Chondrocyte (in vitro differentiated cells): ENCODE measurements around the gene ACAD10. TPM values are rescaled to one million over a fixed set of nuclear protein-coding genes. Genes with fewer than 3 reads are reported as not detected.
"Not testable (repeated sequence)": the region's sequence is repeated elsewhere in the genome, so short reads cannot be mapped to it uniquely, and the experiment has no call there.

Experiments
- DNase-seq: peaks from one replicate; pipeline ENCODE4 v3.0.0; 2021; ENCODE audit warnings: mixed read lengths, low spot score
- H3K27ac Mint-ChIP-seq: one replicate; pipeline ENCODE4 v1.8.0; 2021; ENCODE audit warnings: mild to moderate bottlenecking, moderate library complexity, mixed read lengths; ENCODE audit not compliant: unreplicated experiment
- H3K27me3 Mint-ChIP-seq: 2 replicates; pipeline ENCODE4 v1.8.0; 2021; ENCODE audit warnings: low read depth, mixed read lengths
- H3K36me3 Mint-ChIP-seq: 2 replicates; pipeline ENCODE4 v1.8.0; 2021; ENCODE audit warnings: low read depth, mixed read lengths
- H3K4me1 Mint-ChIP-seq: 2 replicates; pipeline ENCODE4 v1.8.0; 2021; ENCODE audit warnings: low read depth, mild to moderate bottlenecking, mixed read lengths
- H3K4me3 Mint-ChIP-seq: one replicate; pipeline ENCODE4 v1.8.0; 2021; ENCODE audit warnings: mild to moderate bottlenecking, moderate library complexity, mixed read lengths; ENCODE audit not compliant: unreplicated experiment
- H3K9me3 Mint-ChIP-seq: 2 replicates; pipeline ENCODE4 v1.8.0; 2021; ENCODE audit warnings: low read depth, mixed read lengths
- total RNA-seq: library from RNA; stranded (reverse); gene quantifications from 3 replicates; pipeline ENCODE4 v1.2.1, GENCODE V29; 2021
- TF ChIP-seq, protein P1 (sequence below): fragments of 200-600 bp; sonication (generic); IDR thresholded peaks from 2 replicates; pipeline ENCODE4 v1.5.0; 2021; ENCODE audit warnings: antibody characterized with exemption, mild to moderate bottlenecking, moderate library complexity

ACAD10 gene
- total RNA-seq, 1 donor from 2014 or later, result 13.0 TPM

GRCh38 chr12:111699962-111700361 lies 14.1 kb downstream of the ACAD10 start:
- no peaks in the 10 kb centered on the region for H3K4me1 Mint-ChIP-seq
- TF ChIP-seq, protein P1, sequence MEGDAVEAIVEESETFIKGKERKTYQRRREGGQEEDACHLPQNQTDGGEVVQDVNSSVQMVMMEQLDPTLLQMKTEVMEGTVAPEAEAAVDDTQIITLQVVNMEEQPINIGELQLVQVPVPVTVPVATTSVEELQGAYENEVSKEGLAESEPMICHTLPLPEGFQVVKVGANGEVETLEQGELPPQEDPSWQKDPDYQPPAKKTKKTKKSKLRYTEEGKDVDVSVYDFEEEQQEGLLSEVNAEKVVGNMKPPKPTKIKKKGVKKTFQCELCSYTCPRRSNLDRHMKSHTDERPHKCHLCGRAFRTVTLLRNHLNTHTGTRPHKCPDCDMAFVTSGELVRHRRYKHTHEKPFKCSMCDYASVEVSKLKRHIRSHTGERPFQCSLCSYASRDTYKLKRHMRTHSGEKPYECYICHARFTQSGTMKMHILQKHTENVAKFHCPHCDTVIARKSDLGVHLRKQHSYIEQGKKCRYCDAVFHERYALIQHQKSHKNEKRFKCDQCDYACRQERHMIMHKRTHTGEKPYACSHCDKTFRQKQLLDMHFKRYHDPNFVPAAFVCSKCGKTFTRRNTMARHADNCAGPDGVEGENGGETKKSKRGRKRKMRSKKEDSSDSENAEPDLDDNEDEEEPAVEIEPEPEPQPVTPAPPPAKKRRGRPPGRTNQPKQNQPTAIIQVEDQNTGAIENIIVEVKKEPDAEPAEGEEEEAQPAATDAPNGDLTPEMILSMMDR, result no peak
- H3K9me3 Mint-ChIP-seq, result no peaks in the 10 kb centered on the region
- no peaks in the 10 kb centered on the region for H3K27me3 Mint-ChIP-seq
- H3K27ac Mint-ChIP-seq, result no peak overlapping the region
- no peak for DNase-seq
- peaks cover 5% of the 10 kb centered on the region for H3K36me3 Mint-ChIP-seq
- no peak overlapping the region for H3K4me3 Mint-ChIP-seq

GRCh38 chr12:111705672-111706071 lies 19.8 kb downstream of the ACAD10 start:
- Mint-ChIP-seq H3K4me1 (no peaks in the 10 kb centered on the region), H3K36me3 (peaks cover 18% of the 10 kb centered on the region), H3K4me3 (no peak overlapping the region), H3K27ac (no peak overlapping the region), H3K27me3 (no peaks in the 10 kb centered on the region), H3K9me3 (no peaks in the 10 kb centered on the region)
- TF ChIP-seq, protein P1, result no peak
- no peak for DNase-seq

GRCh38 chr12:111706145-111706544 lies 20.3 kb downstream of the ACAD10 start:
- no peaks in the 10 kb centered on the region for H3K9me3 Mint-ChIP-seq
- H3K27ac Mint-ChIP-seq, result no peak overlapping the region

DNA sequence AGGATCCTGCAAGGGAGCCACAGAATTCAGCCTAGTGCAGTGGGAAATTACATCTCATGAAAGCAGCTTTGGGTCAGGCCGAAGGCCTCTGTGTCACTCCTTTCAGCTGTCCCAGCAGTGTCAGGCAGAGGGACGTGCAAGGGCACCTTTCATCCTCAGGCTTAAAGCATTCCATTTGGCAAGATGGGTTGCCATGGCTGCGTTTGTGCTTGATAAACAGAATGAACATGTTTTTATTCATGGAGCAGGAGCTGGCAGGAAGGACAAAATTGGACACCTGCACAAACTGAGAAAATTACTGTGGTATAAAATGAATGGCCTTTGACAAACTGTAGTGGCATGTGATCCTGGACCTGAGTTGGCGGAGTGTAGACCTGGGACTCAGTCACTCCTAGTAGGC lies 29.4 kb downstream of the ACAD10 start:
- Mint-ChIP-seq H3K27ac (no peak overlapping the region), H3K9me3 (no peaks in the 10 kb centered on the region), H3K27me3 (no peaks in the 10 kb centered on the region), H3K36me3 (peaks cover 12% of the 10 kb centered on the region), H3K4me3 (no peak overlapping the region), H3K4me1 (no peaks in the 10 kb centered on the region)
- DNase-seq, result no peak
- TF ChIP-seq, protein P1, result no peak

More at GRCh38 chr12:111706145-111706544, 20.3 kb downstream of the ACAD10 start:
- Mint-ChIP-seq H3K27me3 (no peaks in the 10 kb centered on the region), H3K4me3 (no peak overlapping the region), H3K4me1 (no peaks in the 10 kb centered on the region), H3K36me3 (peaks cover 20% of the 10 kb centered on the region)
- TF ChIP-seq, protein P1, result no peak
- DNase-seq, result no peak

DNA sequence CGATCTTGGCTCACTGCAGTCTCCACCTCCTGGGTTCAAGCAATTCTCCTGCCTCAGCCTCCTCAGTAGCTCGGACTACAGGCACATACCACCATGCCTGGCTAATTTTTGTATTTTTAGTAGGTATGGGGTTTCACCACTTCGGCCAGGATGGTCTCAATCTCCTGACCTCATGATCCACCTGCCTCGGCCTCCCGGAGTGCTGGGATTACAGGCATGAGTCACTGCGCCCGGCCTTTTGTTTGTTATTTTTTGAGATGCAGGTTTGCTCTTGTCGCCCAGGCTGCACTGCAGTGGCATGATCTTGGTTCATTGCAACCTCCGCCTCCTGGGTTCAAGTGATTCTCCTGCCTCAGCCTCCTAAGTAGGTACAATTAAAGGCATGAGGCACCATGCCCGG lies 33.5 kb downstream of the ACAD10 start:
- H3K4me3 Mint-ChIP-seq, H3K27ac Mint-ChIP-seq, DNase-seq, H3K9me3 Mint-ChIP-seq, H3K36me3 Mint-ChIP-seq, H3K27me3 Mint-ChIP-seq, H3K4me1 Mint-ChIP-seq: not testable (repeated sequence)

- Mint-ChIP-seq H3K4me3 (no peak overlapping the region), H3K27ac (no peak overlapping the region), H3K9me3 (no peaks in the 10 kb centered on the region), H3K27me3 (no peaks in the 10 kb centered on the region), H3K4me1 (no peaks in the 10 kb centered on the region), H3K36me3 (peaks cover 9% of the 10 kb centered on the region)
- DNase-seq, result no peak
- TF ChIP-seq, protein P1, result no peak
Observed at GRCh38 chr12:111720457-111720856, 34.6 kb downstream of the ACAD10 start.

DNA sequence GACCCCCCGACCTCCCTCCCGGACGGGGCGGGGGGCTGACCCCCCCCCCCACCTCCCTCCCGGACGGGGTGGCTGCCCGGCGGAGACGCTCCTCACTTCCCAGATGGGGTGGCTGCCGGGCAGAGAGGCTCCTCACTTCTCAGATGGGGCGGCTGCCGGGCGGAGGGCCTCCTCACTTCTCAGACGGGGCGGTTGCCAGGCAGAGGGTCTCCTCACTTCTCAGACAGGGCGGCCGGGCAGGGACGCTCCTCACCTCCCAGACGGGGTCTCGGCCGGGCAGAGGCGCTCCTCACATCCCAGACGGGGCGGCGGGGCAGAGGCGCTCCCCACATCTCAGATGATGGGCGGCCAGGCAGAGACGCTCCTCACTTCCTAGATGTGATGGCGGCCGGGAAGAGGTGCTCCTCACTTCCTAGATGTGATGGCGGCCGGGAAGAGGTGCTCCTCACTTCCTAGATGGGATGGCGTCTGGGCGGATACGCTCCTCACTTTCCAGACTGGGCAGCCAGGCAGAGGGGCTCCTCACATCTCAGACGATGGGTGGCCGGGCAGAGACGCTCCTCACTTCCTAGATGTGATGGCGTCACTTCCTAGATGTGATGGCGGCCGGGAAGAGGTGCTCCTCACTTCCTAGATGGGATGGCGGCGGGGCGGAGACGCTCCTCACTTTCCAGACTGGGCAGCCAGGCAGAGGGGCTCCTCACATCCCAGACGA lies 38.0 kb downstream of the ACAD10 start:
- not testable (repeated sequence) for H3K27ac Mint-ChIP-seq, H3K4me3 Mint-ChIP-seq, H3K27me3 Mint-ChIP-seq, H3K4me1 Mint-ChIP-seq, H3K9me3 Mint-ChIP-seq, H3K36me3 Mint-ChIP-seq, DNase-seq
